Suprapubic skin (tissue), 4 donors: ENCODE measurements around the gene CYB5R2.

ENCODE experiments used
- EP300 ChIP-seq: sonication (generic); formaldehyde crosslinking; IDR thresholded peaks from one replicate; pipeline ENCODE4 v1.6.1; 2017; ENCODE audit warnings: antibody characterized with exemption
- POLR2AphosphoS5 ChIP-seq, 3 donors: sonication (generic); formaldehyde crosslinking; IDR thresholded peaks; one replicate each; pipeline ENCODE4 v1.6.1; 2017; ENCODE audit warnings: antibody characterized with exemption in 3 of 3
- TF ChIP-seq, protein P1 (sequence below), 2 donors: fragments of 200-600 bp in 1 of 2; fragments of 450-650 bp in 1 of 2; sonication (generic) in 1 of 2; IDR thresholded peaks; one replicate each; pipeline ENCODE4 v1.5.1; 2016 to 2019; ENCODE audit warnings: antibody characterized with exemption in 2 of 2, mild to moderate bottlenecking in 1 of 2, moderate library complexity in 1 of 2

DNA sequence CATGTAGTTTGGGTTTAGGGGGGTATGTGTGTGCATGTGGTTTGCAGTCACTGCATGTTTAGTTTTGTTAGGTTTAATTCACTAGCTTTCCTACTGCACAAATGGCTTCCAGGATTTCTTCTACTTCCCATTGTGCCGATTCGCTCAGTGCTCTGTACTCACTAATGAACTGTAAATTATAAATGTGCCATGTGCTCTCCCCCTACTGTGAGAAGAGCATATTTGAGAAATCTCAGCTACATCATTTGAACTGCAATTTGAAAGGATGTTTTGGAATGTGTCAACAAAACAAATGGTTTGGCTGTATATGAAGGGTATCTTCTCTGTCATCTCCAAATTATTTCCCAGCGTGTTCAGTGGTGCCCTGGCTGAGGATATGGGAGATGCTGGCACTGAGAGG, 28.1 kb downstream of the CYB5R2 start:
- TF ChIP-seq, protein P1, sequence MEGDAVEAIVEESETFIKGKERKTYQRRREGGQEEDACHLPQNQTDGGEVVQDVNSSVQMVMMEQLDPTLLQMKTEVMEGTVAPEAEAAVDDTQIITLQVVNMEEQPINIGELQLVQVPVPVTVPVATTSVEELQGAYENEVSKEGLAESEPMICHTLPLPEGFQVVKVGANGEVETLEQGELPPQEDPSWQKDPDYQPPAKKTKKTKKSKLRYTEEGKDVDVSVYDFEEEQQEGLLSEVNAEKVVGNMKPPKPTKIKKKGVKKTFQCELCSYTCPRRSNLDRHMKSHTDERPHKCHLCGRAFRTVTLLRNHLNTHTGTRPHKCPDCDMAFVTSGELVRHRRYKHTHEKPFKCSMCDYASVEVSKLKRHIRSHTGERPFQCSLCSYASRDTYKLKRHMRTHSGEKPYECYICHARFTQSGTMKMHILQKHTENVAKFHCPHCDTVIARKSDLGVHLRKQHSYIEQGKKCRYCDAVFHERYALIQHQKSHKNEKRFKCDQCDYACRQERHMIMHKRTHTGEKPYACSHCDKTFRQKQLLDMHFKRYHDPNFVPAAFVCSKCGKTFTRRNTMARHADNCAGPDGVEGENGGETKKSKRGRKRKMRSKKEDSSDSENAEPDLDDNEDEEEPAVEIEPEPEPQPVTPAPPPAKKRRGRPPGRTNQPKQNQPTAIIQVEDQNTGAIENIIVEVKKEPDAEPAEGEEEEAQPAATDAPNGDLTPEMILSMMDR (IDR thresholded peaks at IDR 0.05): no peak
- TF ChIP-seq EP300 (no peak), POLR2AphosphoS5 (IDR thresholded peaks at IDR 0.05) (no peak)
